ENCODE data around the gene GBA3. TPM values are rescaled to one million over a fixed set of nuclear protein-coding genes. Genes with fewer than 3 reads are reported as not detected.

Gene GBA3
- total RNA-seq, 4 donors from 2014 or later: not detected

- no peak overlapping the region for H3K27ac ChIP-seq
- H3K36me3 ChIP-seq: no peaks in the 10 kb centered on the region
These were observed 26.5 kb downstream of the GBA3 start for GRCh38 chr4:22719218-22719617.

GRCh38 chr4:22720091-22720490 is 27.4 kb downstream of the GBA3 start:
- Histone ChIP-seq H3K27me3 (no peaks in the 10 kb centered on the region), H3K9me3 (no peaks in the 10 kb centered on the region), H3K27ac (no peak overlapping the region), H3K4me1 (no peaks in the 10 kb centered on the region), H3K36me3 (no peaks in the 10 kb centered on the region), H3K4me3 (no peak overlapping the region)
- intact Hi-C loops (cut with DNase I): no loop called here
- TF ChIP-seq CTCF (IDR thresholded peaks at IDR 0.05) (no peak), POLR2A (IDR thresholded peaks at IDR 0.05) (no peak)
- DNase-seq: no peak
- WGBS, 2 donors: 54 to 69% methylated on average over 2 of the region's 2 CpGs

More at GRCh38 chr4:22719218-22719617, 26.5 kb downstream of the GBA3 start:
- 47 to 58% methylated on average over 3 of the region's 3 CpGs for WGBS, 2 donors
- Histone ChIP-seq H3K4me1 (no peaks in the 10 kb centered on the region), H3K27me3 (no peaks in the 10 kb centered on the region), H3K9me3 (no peaks in the 10 kb centered on the region), H3K4me3 (no peak overlapping the region)
- no peak for TF ChIP-seq CTCF (IDR thresholded peaks at IDR 0.05)
- no peak for TF ChIP-seq POLR2A (IDR thresholded peaks at IDR 0.05)
- intact Hi-C loops (cut with DNase I): no loop called here
- DNase-seq: no peak

GRCh38 chr4:22721204-22721603 is 28.5 kb downstream of the GBA3 start:
- H3K27me3 ChIP-seq: no peaks in the 10 kb centered on the region
- 45 to 63% methylated on average over 1 of the region's 1 CpG for WGBS, 2 donors

GRCh38 chr4:22730021-22730420 is 37.3 kb downstream of the GBA3 start:
- DNase-seq: no peak
- no peaks in the 10 kb centered on the region for H3K9me3 ChIP-seq
- H3K36me3 ChIP-seq: no peaks in the 10 kb centered on the region
- intact Hi-C loops (cut with DNase I): no loop called here
- H3K27me3 ChIP-seq: no peaks in the 10 kb centered on the region
- H3K4me3 ChIP-seq: no peak overlapping the region
- no peak overlapping the region for H3K27ac ChIP-seq
- TF ChIP-seq CTCF (IDR thresholded peaks at IDR 0.05) (no peak), POLR2A (IDR thresholded peaks at IDR 0.05) (no peak)
- WGBS, 2 donors: 83 to 87% methylated on average over 3 of the region's 3 CpGs
- H3K4me1 ChIP-seq: no peaks in the 10 kb centered on the region

More at GRCh38 chr4:22721204-22721603, 28.5 kb downstream of the GBA3 start:
- Histone ChIP-seq H3K9me3 (no peaks in the 10 kb centered on the region), H3K4me3 (no peak overlapping the region), H3K27ac (no peak overlapping the region), H3K36me3 (no peaks in the 10 kb centered on the region), H3K4me1 (no peaks in the 10 kb centered on the region)
- TF ChIP-seq POLR2A (IDR thresholded peaks at IDR 0.05) (no peak), CTCF (IDR thresholded peaks at IDR 0.05) (no peak)
- intact Hi-C loops (cut with DNase I): no loop called here
- DNase-seq: no peak

GRCh38 chr4:22733816-22734215 is 41.1 kb downstream of the GBA3 start:
- 68 to 81% methylated on average over 3 of the region's 3 CpGs for WGBS, 2 donors
- Histone ChIP-seq H3K27me3 (no peaks in the 10 kb centered on the region), H3K36me3 (no peaks in the 10 kb centered on the region), H3K4me3 (no peak overlapping the region), H3K27ac (no peak overlapping the region), H3K4me1 (no peaks in the 10 kb centered on the region), H3K9me3 (no peaks in the 10 kb centered on the region)
- TF ChIP-seq POLR2A (IDR thresholded peaks at IDR 0.05) (no peak), CTCF (IDR thresholded peaks at IDR 0.05) (no peak)
- intact Hi-C loops (cut with DNase I): no loop called here
- no peak for DNase-seq

Data from esophagus squamous epithelium (tissue), 5 donors.